Measurements from ENCODE around the gene PTCH1.

Gene PTCH1

GRCh38 chr9:95443301-95443700, 73.5 kb downstream of the PTCH1 start:
- TF ChIP-seq, protein P1, sequence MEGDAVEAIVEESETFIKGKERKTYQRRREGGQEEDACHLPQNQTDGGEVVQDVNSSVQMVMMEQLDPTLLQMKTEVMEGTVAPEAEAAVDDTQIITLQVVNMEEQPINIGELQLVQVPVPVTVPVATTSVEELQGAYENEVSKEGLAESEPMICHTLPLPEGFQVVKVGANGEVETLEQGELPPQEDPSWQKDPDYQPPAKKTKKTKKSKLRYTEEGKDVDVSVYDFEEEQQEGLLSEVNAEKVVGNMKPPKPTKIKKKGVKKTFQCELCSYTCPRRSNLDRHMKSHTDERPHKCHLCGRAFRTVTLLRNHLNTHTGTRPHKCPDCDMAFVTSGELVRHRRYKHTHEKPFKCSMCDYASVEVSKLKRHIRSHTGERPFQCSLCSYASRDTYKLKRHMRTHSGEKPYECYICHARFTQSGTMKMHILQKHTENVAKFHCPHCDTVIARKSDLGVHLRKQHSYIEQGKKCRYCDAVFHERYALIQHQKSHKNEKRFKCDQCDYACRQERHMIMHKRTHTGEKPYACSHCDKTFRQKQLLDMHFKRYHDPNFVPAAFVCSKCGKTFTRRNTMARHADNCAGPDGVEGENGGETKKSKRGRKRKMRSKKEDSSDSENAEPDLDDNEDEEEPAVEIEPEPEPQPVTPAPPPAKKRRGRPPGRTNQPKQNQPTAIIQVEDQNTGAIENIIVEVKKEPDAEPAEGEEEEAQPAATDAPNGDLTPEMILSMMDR (conservative IDR thresholded peaks at IDR 0.05; ENCODE audit: low read length): no peak
- no peak for DNase-seq (ENCODE audit: low read depth)
- H3K4me3 ChIP-seq (ENCODE audit: low read length): no peak overlapping the region

GRCh38 chr9:95441081-95441480, 75.7 kb downstream of the PTCH1 start:
- no peak for DNase-seq (ENCODE audit: low read depth)
- H3K4me3 ChIP-seq (ENCODE audit: low read length): no peak overlapping the region
- TF ChIP-seq, protein P1 (conservative IDR thresholded peaks at IDR 0.05; ENCODE audit: low read length): no peak

DNA sequence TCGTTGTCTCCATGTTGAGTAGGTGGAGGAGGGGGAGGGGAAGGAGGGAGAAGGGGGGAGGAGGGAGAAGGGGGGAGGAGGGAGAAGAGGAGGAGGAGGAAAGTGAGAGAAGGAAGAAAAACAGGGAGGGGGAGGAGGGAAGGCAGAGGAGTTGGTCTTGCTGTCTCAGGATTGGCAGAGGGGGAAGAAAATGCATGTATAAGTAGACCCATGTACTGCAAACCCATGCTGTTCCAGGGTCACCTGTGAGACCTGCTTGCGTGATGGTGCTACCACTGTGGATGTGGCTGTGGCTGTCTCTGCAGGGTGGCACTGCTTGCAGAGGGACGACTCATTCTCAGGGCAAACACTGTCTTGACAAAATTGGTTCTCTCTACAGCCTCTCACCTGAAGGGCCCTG, 76.3 kb downstream of the PTCH1 start:
- DNase-seq (ENCODE audit: low read depth): no peak
- TF ChIP-seq, protein P1 (conservative IDR thresholded peaks at IDR 0.05; ENCODE audit: low read length): no peak
- no peak overlapping the region for H3K4me3 ChIP-seq (ENCODE audit: low read length)

DNA sequence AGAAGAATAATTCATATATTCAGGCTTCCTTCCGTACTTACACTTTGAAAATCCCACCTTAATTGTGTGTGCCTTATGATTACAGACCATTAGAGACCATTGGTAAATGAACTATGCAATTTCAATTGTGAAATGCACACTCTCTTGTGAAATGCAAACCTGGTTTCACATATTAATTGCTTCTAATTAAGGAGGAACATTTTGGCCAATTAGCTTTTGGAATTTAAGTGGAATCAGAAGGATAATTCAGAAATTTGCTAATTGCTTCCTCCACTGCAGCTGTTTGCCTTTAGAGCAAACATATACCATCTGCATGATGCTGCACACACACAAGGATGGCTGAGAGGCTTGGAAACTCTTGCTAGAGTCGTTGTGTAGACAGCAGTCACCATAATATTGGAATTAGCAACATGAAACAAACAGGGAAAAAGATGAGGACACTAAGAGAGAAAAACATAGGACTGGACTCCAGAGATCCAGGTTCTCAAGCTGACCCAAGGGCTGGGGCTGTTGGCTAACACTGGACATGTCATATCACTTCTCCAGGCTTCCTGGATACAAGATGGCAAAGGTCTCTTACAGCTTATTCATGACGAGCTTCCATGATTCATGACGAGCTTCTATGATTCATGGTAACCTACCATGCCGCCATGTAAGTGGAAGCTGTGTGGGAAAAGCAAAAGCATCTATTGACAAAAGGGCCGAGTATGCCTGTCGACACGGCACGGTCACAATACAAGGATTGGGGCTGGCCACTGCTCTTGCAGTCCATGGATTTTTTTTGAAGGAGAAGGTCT, 78.0 kb downstream of the PTCH1 start:
- H3K4me3 ChIP-seq (ENCODE audit: low read length): no peak overlapping the region
- TF ChIP-seq, protein P1 (conservative IDR thresholded peaks at IDR 0.05; ENCODE audit: low read length): no peak
- DNase-seq (ENCODE audit: low read depth): no peak

DNA sequence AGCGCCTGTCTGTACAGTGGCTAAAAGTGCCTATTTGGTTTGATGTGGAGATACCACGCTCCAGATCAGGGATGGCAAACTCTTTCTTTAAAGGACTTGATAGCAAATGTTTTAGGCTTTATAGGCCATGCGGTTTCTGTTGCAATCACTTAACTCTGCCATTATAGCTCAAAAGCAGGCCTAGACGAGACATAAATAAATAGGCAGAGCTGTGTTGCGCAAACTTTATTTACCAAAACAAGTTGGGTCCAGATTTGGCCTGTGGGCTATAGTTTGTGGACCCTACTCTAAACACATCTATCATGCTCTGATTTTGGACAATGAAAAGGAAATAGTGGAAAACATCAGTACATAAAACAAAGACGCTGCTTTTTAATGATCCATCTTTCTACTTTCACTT, 79.2 kb downstream of the PTCH1 start:
- TF ChIP-seq, protein P1 (conservative IDR thresholded peaks at IDR 0.05; ENCODE audit: low read length): no peak
- no peak overlapping the region for H3K4me3 ChIP-seq (ENCODE audit: low read length)
- DNase-seq (ENCODE audit: low read depth): no peak

- DNase-seq (ENCODE audit: low read depth): no peak
- H3K4me3 ChIP-seq (ENCODE audit: low read length): no peak overlapping the region
- TF ChIP-seq, protein P1 (conservative IDR thresholded peaks at IDR 0.05; ENCODE audit: low read length): no peak
Observed at GRCh38 chr9:95436416-95436815, 80.4 kb downstream of the PTCH1 start.

GRCh38 chr9:95435074-95435728, 81.6 kb downstream of the PTCH1 start:
- no peak overlapping the region for H3K4me3 ChIP-seq (ENCODE audit: low read length)
- TF ChIP-seq, protein P1 (conservative IDR thresholded peaks at IDR 0.05; ENCODE audit: low read length): no peak
- no peak for DNase-seq (ENCODE audit: low read depth)

Measured in AG10803 (cell line).